GM19351 (cell line): ENCODE results near the gene SNTB2.

Experiments used
- ATAC-seq: cut with Tn5 transposase; IDR thresholded peaks from one replicate; pipeline ENCODE4 v1.9.1; 2021; ENCODE audit warnings: mild to moderate bottlenecking, moderate library complexity; ENCODE audit not compliant: unreplicated experiment

The SNTB2 gene

GRCh38 chr16:69179328-69180010 lies 7.5 kb upstream of the SNTB2 start:
- no peak for ATAC-seq

DNA sequence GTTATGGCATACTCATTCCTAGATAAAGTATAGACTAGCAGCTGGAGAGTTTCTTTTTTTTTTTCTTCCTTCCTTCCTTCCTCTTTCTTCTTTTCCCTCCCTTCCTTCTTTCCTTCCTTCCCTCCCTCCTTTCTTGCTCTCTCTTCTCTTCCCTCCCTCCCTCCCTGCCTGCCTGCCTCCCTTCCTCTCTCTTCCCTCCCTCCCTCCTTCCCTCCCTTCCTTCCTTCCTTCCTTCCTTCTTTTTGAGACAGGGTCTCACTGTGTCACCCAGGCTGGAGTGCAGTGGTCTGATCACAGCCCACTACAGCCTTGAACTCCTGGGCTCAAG lies 7.0 kb upstream of the SNTB2 start:
- no peak for ATAC-seq

DNA sequence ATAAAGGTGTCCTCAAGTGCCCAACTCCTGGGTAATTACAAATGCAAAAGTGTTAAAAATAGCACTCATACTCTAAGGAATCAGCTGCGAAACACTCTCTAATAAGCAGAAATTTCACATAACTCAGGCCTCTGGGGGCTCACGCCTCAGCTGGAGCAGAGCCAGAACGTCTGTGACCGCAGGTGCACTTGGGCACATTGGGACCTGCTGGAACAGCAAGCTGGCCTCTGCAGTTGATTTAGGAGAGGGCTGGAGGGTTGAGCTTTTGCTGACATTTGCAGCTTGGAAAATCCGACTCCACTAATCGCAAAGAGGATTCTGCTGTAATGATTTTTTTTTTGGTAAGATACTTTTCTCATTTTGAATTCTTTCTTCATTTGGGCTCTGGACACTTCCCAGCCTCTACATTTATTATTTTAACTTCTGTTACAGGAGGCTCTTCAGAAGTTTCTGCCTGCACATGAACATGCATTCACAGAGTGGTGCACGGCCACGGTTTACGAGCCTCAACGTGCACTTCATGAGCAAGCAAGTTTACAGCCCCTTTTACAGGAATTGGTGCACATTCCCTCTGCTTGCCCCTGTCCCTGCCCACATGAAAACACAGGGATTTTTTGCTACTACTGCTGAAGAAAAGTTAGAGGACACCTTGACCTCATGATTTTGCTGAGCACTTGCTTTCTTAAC lies 4.1 kb upstream of the SNTB2 start:
- no peak for ATAC-seq

DNA sequence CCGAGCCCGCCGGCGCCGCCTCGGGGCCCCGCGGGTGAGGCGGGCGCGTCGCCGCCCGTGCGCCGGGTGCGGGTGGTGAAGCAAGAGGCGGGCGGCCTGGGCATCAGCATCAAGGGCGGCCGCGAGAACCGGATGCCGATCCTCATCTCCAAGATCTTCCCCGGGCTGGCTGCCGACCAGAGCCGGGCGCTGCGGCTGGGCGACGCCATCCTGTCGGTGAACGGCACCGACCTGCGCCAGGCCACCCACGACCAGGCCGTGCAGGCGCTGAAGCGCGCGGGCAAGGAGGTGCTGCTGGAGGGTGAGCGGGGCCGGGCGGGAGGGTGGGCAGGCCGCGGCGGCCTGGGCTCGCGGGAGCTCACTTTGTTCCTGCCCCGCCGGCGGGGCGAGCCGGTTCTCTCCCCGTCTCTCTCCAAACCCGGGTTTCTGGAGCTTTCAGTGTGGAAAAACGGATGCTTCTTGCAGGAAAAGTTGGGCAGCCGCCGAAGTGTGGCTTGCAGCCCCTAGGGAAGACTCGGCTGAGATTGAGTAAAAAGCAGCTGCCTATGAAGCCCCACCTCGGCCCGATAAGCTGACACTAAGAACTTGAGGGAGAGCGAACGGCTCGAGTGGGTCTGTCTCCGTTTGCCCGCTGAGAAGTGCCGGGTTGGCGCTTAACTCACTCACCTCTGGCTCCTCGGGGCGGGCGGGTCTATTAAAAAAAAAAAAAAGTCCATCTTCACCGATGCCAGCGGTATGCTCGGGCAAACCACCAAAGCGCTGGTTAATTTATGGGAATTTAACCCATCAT lies 677 bp downstream of the SNTB2 start:
- ATAC-seq = peak; percentile 22

- no peak for ATAC-seq
Measured at GRCh38 chr16:69188236-69188549, 1.2 kb downstream of the SNTB2 start.

DNA sequence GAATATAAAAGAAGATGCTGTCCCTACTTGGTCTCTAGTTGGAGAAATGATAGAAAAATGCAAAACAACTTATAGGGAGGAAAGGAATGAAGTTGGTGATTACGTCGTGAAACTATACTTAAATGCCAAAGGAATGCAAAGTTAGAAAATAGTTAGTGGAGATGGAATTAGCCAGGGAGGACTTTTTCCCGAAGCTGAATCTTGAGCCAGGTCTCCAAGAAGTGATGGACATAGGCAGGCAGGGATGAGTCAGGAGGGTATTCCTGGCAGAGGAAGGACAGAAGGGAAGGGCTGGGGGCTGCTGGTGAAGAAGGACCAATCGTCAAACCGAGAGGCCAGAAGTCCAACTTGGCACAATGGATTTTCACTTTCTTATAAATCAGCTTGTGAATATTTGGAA lies 1.8 kb downstream of the SNTB2 start:
- ATAC-seq = no peak

- ATAC-seq = no peak
Measured at GRCh38 chr16:69190046-69190588, 3.2 kb downstream of the SNTB2 start.

DNA sequence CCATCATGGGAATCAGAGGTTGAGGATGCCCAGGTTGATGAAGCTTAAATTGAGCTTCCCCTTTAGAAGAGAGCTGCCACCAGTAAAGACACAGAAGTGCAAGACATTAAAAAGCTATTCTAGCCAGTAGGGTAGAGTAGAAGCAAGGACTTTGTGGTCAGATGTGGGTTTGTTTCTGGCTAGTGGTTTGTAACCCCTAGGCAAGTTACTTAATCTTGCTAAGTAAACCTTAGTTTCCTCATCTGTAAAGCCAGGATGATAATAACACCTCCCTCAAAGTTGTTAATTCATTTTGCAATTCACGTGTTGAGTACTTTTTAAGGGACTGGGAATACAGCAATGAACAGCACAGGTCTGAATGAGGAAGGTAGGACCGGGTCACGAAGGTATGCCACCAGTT lies 3.6 kb downstream of the SNTB2 start:
- ATAC-seq = no peak

- ATAC-seq = no peak
Measured at GRCh38 chr16:69191136-69191535, 4.2 kb downstream of the SNTB2 start.

GRCh38 chr16:69193855-69194254 lies 6.9 kb downstream of the SNTB2 start:
- no peak for ATAC-seq

- no peak for ATAC-seq
Measured at GRCh38 chr16:69194488-69194887, 7.5 kb downstream of the SNTB2 start.

- no peak for ATAC-seq
Measured at GRCh38 chr16:69195369-69196029, 8.5 kb downstream of the SNTB2 start.

DNA sequence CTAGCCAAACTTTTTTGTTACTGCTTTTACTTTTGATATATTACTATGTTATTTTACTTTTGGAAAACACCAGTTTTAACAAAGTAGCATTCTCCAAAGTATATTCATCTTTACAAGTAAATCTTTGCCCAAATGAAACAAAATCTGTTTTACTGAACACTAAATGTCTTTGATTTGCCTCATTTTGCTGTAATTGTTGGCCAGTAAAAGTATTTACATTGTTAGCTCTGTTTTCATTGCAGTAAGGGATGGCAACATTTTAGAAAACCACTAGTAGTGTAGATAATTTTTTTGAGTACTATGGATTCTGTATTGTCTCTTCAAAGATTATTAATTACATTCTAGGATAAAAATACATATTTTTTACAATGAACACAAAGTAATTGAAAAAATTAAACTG lies 10.6 kb downstream of the SNTB2 start:
- no peak for ATAC-seq

DNA sequence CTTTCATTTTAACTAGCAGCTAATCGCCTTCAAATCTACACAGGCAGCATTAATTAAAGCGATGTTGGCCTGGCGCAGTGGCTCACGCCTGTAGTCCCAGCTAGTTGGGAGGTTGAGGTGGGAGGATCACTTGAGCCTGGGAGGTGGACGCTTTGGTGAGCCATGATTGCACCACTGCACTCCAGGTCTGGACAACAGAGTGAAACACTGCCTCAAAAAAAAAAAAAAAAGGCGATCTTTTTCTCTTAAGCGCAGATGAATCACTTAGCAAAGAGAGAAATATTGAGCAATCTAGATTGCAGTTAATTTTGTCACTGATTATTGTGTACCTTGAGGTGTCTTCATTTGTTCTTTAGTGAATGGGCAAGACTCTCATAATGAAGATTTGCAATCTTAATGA lies 12.4 kb downstream of the SNTB2 start:
- no peak for ATAC-seq

DNA sequence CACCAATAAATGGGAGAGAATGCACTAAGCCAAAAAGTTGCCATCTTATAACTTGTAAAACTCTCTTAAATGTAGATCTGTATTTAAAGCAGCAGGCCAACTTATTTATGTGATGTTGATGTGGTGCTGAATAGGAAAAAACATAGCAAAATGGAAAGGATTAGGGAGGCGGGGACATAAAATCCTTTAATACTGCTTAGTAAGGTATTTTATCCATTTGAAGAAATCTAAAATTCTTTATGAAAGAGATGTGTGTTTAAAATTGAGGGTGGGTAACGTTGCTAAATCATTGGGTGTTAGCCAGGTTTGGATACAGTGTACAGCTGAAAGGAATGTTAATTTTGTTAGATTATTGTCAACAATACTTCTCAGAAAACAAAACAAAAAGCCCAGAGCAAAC lies 14.3 kb downstream of the SNTB2 start:
- ATAC-seq = no peak

DNA sequence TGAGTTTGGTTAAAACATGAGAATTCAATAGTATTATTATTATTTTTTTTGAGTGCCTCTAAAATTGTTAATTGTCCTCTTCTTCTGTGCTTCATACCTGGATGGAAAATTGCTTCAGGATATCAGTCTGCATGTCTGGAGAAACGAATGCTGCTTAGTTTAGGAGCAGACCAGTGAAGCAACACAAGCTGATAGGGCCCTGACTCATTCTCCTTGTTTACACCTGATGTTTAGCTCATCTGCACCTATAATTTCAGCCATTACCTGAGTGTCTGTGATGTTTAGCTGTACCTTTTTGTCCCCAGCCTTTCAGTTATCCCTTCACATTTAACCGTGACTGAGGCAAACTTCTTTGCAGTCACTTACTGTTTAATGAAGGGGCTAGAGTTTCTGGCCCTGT lies 14.8 kb downstream of the SNTB2 start:
- ATAC-seq = no peak

GRCh38 chr16:69204172-69204571 lies 17.2 kb downstream of the SNTB2 start:
- ATAC-seq = no peak

DNA sequence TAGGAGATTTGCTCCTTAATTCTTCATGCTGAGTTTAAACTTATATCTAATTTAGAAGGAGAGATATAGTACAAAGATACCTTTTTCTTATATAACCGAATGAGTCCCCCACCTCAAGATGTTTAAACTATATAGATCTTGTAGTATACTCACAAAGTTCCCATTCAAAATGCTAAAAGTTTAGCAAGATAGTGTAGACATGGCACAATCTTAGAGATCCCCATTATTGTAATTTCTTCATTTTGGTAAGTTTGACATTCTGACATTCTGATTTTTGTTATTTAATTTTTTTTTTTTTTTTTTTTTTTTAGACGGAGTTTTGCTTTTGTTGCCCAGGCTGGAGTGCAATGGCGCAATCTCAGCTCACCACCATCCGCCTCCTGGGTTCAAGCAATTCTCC lies 22.8 kb downstream of the SNTB2 start:
- no peak for ATAC-seq

GRCh38 chr16:69217433-69217832 lies 30.5 kb downstream of the SNTB2 start:
- no peak for ATAC-seq

DNA sequence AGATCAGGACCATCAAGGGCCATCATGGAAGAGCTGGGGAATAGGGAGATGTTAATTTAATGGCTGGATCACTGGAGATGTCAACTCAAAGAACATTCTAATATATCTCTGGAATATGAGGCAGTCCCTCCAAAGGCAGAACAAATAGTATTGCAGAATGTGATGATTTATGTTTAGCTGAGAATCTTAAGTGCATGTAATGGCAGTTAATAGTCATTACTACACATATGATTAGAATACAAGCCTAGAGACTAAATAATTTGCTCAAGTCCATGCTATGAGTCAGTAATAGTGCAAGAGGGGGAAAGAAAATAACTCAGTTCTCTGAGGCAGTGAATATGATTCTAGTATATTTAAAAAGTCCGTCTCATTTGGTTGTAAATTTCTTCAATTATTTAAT lies 32.3 kb downstream of the SNTB2 start:
- ATAC-seq = no peak

GRCh38 chr16:69223882-69224281 lies 36.9 kb downstream of the SNTB2 start:
- no peak for ATAC-seq

GRCh38 chr16:69225121-69225520 lies 38.2 kb downstream of the SNTB2 start:
- ATAC-seq = no peak
